Esophagus squamous epithelium (tissue), 5 donors: Measurements from ENCODE around the gene HHIPL1. TPM values are rescaled to one million over a fixed set of nuclear protein-coding genes. Genes with fewer than 3 reads are reported as not detected.

Experiments
- DNase-seq: peaks from one replicate; lab custom pipeline; 2025; lab: John Stamatoyannopoulos, UW
- H3K27ac ChIP-seq, 4 donors: fragments of 200-600 bp; sonication (generic); one replicate each; pipeline ENCODE4 v1.5.1; 2016 to 2019; ENCODE audit warnings: mild to moderate bottlenecking in 1 of 4
- H3K27me3 ChIP-seq, 4 donors: fragments of 200-600 bp; sonication (generic); 1 replicate in 3 of 4; 2 replicates in 1 of 4; pipeline versions ENCODE4 v1.5.1 to v1.6.0; 2017 to 2021; ENCODE audit warnings: antibody characterized with exemption in 1 of 4
- H3K36me3 ChIP-seq, 3 donors: fragments of 200-600 bp; sonication (generic); one replicate each; pipeline ENCODE4 v1.5.1; 2016 to 2019
- H3K4me1 ChIP-seq, 3 donors: fragments of 200-600 bp; sonication (generic); one replicate each; pipeline ENCODE4 v1.5.1; 2017 to 2019
- H3K4me3 ChIP-seq, 4 donors: fragments of 200-600 bp; sonication (generic); 1 replicate in 3 of 4; 2 replicates in 1 of 4; pipeline ENCODE4 v1.5.1; 2016 to 2019; ENCODE audit warnings: mild to moderate bottlenecking in 2 of 4, moderate library complexity in 1 of 4
- H3K9me3 ChIP-seq, 3 donors: fragments of 200-600 bp; sonication (generic); one replicate each; pipeline ENCODE4 v1.5.1; 2016 to 2019
- CTCF ChIP-seq, 6 experiments: fragments of 450-650 bp in 4 of 6; fragments of 200-600 bp in 2 of 6; sonication (generic) in 2 of 6; IDR thresholded peaks; one replicate each; pipeline ENCODE4 v1.5.1; 2016 to 2019; ENCODE audit warnings: antibody characterized with exemption in 6 of 6, mild to moderate bottlenecking in 4 of 6, moderate library complexity in 4 of 6
- POLR2A ChIP-seq, 4 donors: fragments of 450-650 bp; IDR thresholded peaks; one replicate each; pipeline ENCODE4 v1.6.1; 2017; ENCODE audit warnings: antibody characterized with exemption in 4 of 4, mild to moderate bottlenecking in 4 of 4, moderate library complexity in 3 of 4
- WGBS, 2 donors: methylation state at CpG; one replicate each; pipeline ENCODE4 v1.1.5; 2018; 5-methylcytosine and 5-hydroxymethylcytosine counted together
- intact Hi-C: fragments of 100-400 bp; cut with DNase I; formaldehyde crosslinking; loops from one replicate; pipeline ENCODE4 v1.15.0; 2022
- total RNA-seq, 4 donors: library from RNA; depleted of rRNA; stranded (reverse); fragments of >200 nt; gene quantifications; one replicate each; pipeline ENCODE4 v1.1.0, GENCODE V29; 2016
- donor health status: DM: yes; HTN: yes; CAD: no.

Gene HHIPL1
- total RNA-seq, 4 donors from 2014 or later: 0.22 to 1.3 (median 0.59) TPM; not detected in 1

- Histone ChIP-seq H3K9me3 (no peaks in the 10 kb centered on the region), H3K36me3 (no peaks in the 10 kb centered on the region), H3K4me3 (no peak overlapping the region), H3K4me1 (peaks cover 1 to 3% (median 2%) of the 10 kb centered on the region in 3 donors), H3K27ac (no peak overlapping the region), H3K27me3 (peaks cover 0 to 53% (median 0%) of the 10 kb centered on the region in 4 donors)
- intact Hi-C loops: no loop called here
- no peak for DNase-seq
- WGBS, 2 donors: 81 to 86% methylated on average over 11 of the region's 11 CpGs
- no peak for TF ChIP-seq CTCF (IDR thresholded peaks at IDR 0.05)
- no peak for TF ChIP-seq POLR2A (IDR thresholded peaks at IDR 0.05)
These were observed 44.6 kb downstream of the HHIPL1 start for GRCh38 chr14:99689266-99690236.

DNA sequence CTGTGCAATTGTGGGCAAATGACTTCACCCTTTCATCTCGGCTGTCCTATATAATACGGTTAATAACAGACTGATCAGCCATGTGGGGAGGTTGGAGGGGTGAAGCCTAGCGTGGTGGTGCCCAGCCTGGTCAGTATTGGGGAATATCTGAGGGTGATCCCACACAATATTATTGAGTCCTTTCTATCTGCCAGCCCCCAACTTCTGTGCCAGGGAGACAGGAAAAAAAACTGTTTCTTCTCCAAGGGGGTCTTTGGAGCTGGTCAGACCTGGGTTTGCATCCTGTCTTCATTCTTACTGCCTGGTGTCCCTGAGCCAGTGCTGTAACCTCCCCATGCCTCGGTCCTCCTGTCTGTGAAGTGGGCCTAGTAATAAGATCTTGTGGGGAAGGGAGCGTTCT lies 45.7 kb downstream of the HHIPL1 start:
- no peaks in the 10 kb centered on the region for H3K4me1 ChIP-seq
- no peak overlapping the region for H3K4me3 ChIP-seq
- intact Hi-C loops: no loop called here
- 66 to 69% methylated on average over 4 of the region's 5 CpGs for WGBS, 2 donors
- H3K27ac ChIP-seq: no peak overlapping the region
- TF ChIP-seq CTCF (IDR thresholded peaks at IDR 0.05) (no peak), POLR2A (IDR thresholded peaks at IDR 0.05) (no peak)
- no peak for DNase-seq
- H3K27me3 ChIP-seq: peaks cover 0 to 44% (median 0%) of the 10 kb centered on the region in 4 donors
- H3K36me3 ChIP-seq: no peaks in the 10 kb centered on the region
- no peaks in the 10 kb centered on the region for H3K9me3 ChIP-seq

GRCh38 chr14:99691111-99691885 lies 46.4 kb downstream of the HHIPL1 start:
- H3K9me3 ChIP-seq: no peaks in the 10 kb centered on the region
- intact Hi-C loops: no loop called here
- no peak for DNase-seq

GRCh38 chr14:99693918-99694317 lies 49.0 kb downstream of the HHIPL1 start:
- Histone ChIP-seq H3K4me3 (no peak overlapping the region), H3K36me3 (no peaks in the 10 kb centered on the region), H3K9me3 (no peaks in the 10 kb centered on the region), H3K4me1 (no peaks in the 10 kb centered on the region), H3K27me3 (peaks cover 0 to 16% (median 0%) of the 10 kb centered on the region in 4 donors), H3K27ac (no peak overlapping the region)
- intact Hi-C loops: no loop called here
- no peak for DNase-seq
- 72 to 82% methylated on average over 3 of the region's 3 CpGs for WGBS, 2 donors
- TF ChIP-seq CTCF (IDR thresholded peaks at IDR 0.05) (no peak), POLR2A (IDR thresholded peaks at IDR 0.05) (no peak)

More at GRCh38 chr14:99691111-99691885, 46.4 kb downstream of the HHIPL1 start:
- H3K4me3 ChIP-seq: no peak overlapping the region
- no peaks in the 10 kb centered on the region for H3K36me3 ChIP-seq
- no peak overlapping the region for H3K27ac ChIP-seq
- no peaks in the 10 kb centered on the region for H3K4me1 ChIP-seq
- TF ChIP-seq CTCF (IDR thresholded peaks at IDR 0.05) (no peak), POLR2A (IDR thresholded peaks at IDR 0.05) (no peak)
- WGBS, 2 donors: 85 to 87% methylated on average over 9 to 12 of the region's 13 CpGs
- H3K27me3 ChIP-seq: peaks cover 0 to 40% (median 0%) of the 10 kb centered on the region in 4 donors
